Gastroesophageal sphincter (tissue), 4 donors: ENCODE results near the gene ABI1. TPM values are rescaled to one million over a fixed set of nuclear protein-coding genes. Genes with fewer than 3 reads are reported as not detected.

Experiments used
- ATAC-seq: fragments of 150-250 bp; one replicate; pipeline ENCODE4 v1.9.1; 2016; ENCODE audit warnings: mild to moderate bottlenecking, moderate library complexity
- H3K27ac ChIP-seq, 4 donors: fragments of 200-600 bp; sonication (generic) in 3 of 4; 1 replicate in 3 of 4; 2 replicates in 1 of 4; pipeline ENCODE4 v1.5.1; 2016 to 2019
- H3K27me3 ChIP-seq: fragments of 200-600 bp; sonication (generic); one replicate; pipeline ENCODE4 v1.5.1; 2019
- H3K36me3 ChIP-seq, 2 donors: fragments of 200-600 bp; sonication (generic); one replicate each; pipeline ENCODE4 v1.5.1; 2019; ENCODE audit warnings: control low read depth in 1 of 2
- H3K4me1 ChIP-seq, 3 donors: fragments of 200-600 bp; sonication (generic); 1 replicate in 2 of 3; 2 replicates in 1 of 3; pipeline ENCODE4 v1.5.1; 2016 to 2019; ENCODE audit warnings: control low read depth in 2 of 3
- H3K4me3 ChIP-seq, 2 donors: fragments of 200-600 bp; sonication (generic); one replicate each; pipeline ENCODE4 v1.5.1; 2019; ENCODE audit warnings: mild to moderate bottlenecking in 1 of 2, moderate library complexity in 1 of 2
- H3K9me3 ChIP-seq, 3 donors: fragments of 200-600 bp; sonication (generic); one replicate each; pipeline ENCODE4 v1.5.1; 2017 to 2019; ENCODE audit warnings: control low read depth in 2 of 3
- EP300 ChIP-seq: sonication (generic); formaldehyde crosslinking; IDR thresholded peaks from one replicate; pipeline ENCODE4 v1.6.1; 2017; ENCODE audit warnings: antibody characterized with exemption, mild to moderate bottlenecking
- POLR2A ChIP-seq, 2 donors: fragments of 450-650 bp; IDR thresholded peaks; one replicate each; pipeline ENCODE4 v1.6.1; 2017; ENCODE audit warnings: antibody characterized with exemption in 2 of 2, mild to moderate bottlenecking in 2 of 2, moderate library complexity in 1 of 2
- POLR2AphosphoS5 ChIP-seq: sonication (generic); formaldehyde crosslinking; IDR thresholded peaks from one replicate; pipeline ENCODE4 v1.6.1; 2017; ENCODE audit warnings: antibody characterized with exemption
- WGBS, 2 donors: methylation state at CpG; one replicate each; pipeline ENCODE4 v1.1.5; 2018; ENCODE audit warnings: low coverage in 1 of 2; 5-methylcytosine and 5-hydroxymethylcytosine counted together
- total RNA-seq, 4 donors: library from RNA; depleted of rRNA; stranded (reverse); fragments of >200 nt; gene quantifications; one replicate each; pipeline ENCODE4 v1.1.0, GENCODE V29; 2016
- TF ChIP-seq, protein P1 (sequence below), 4 experiments: fragments of 200-600 bp in 2 of 4; fragments of 450-650 bp in 2 of 4; sonication (generic) in 1 of 4; IDR thresholded peaks; one replicate each; pipeline ENCODE4 v1.5.1; 2017 to 2019; ENCODE audit warnings: antibody characterized with exemption in 4 of 4, mild to moderate bottlenecking in 2 of 4, moderate library complexity in 2 of 4

The ABI1 gene
- total RNA-seq, 4 donors from 2014 or later = 46.4 to 70.9 (median 50.8) TPM

DNA sequence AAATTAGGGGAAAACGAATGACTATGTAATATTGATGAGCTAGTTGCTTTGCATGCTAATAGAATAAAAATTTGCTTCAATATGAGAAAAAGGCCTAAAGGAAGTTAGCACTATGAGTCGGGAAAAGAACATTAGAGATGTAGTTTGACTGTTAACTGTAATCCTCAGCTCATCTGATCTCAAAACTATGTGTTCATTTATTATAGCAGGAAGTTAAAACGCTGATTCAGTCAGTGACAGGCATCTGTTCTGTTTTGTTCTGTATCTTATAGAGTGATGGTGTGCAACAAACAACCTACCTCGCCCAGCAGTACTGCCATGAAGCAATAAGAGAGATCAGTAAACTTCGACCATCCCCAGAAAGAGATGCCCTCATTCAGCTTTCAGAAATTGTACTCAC, 114.7 kb downstream of the ABI1 start:
- ATAC-seq = no peak
- Histone ChIP-seq H3K27ac (no peak overlapping the region), H3K36me3 (peaks cover 0 to 95% of the 10 kb centered on the region in 2 donors), H3K4me3 (no peak overlapping the region), H3K9me3 (no peaks in the 10 kb centered on the region), H3K27me3 (no peaks in the 10 kb centered on the region), H3K4me1 (no peaks in the 10 kb centered on the region)
- 75 to 78% methylated on average over 5 of the region's 5 CpGs for WGBS, 2 donors
- no peak for TF ChIP-seq EP300
- TF ChIP-seq POLR2A (IDR thresholded peaks at IDR 0.05) = no peak
- TF ChIP-seq, protein P1, sequence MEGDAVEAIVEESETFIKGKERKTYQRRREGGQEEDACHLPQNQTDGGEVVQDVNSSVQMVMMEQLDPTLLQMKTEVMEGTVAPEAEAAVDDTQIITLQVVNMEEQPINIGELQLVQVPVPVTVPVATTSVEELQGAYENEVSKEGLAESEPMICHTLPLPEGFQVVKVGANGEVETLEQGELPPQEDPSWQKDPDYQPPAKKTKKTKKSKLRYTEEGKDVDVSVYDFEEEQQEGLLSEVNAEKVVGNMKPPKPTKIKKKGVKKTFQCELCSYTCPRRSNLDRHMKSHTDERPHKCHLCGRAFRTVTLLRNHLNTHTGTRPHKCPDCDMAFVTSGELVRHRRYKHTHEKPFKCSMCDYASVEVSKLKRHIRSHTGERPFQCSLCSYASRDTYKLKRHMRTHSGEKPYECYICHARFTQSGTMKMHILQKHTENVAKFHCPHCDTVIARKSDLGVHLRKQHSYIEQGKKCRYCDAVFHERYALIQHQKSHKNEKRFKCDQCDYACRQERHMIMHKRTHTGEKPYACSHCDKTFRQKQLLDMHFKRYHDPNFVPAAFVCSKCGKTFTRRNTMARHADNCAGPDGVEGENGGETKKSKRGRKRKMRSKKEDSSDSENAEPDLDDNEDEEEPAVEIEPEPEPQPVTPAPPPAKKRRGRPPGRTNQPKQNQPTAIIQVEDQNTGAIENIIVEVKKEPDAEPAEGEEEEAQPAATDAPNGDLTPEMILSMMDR (IDR thresholded peaks at IDR 0.05) = no peak
- no peak for TF ChIP-seq POLR2AphosphoS5

DNA sequence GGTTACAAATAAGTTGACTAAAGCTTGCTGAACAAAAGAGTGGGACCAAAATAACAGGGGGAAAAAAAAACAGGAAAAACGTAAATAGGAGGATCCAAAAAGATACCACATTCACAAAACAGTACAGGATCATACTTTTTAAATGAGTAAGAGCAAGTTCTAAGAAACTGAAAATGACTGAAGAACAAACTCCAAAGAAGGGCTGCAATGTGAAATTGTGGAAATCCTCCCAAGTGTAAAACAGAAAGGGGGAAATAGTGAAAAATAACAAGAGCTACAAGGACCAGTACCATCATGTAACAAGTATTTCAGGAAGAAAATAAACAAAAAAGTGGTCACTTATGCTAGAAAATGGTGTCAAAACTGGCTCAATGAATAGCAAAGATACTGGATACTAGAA, 116.9 kb downstream of the ABI1 start:
- H3K36me3 ChIP-seq = peaks cover 0 to 86% of the 10 kb centered on the region in 2 donors
- H3K4me1 ChIP-seq = no peaks in the 10 kb centered on the region
- TF ChIP-seq, protein P1 (IDR thresholded peaks at IDR 0.05) = no peak
- TF ChIP-seq POLR2AphosphoS5 (no peak), POLR2A (IDR thresholded peaks at IDR 0.05) (no peak), EP300 (no peak)
- no peak overlapping the region for H3K4me3 ChIP-seq
- no peaks in the 10 kb centered on the region for H3K27me3 ChIP-seq
- H3K9me3 ChIP-seq = no peaks in the 10 kb centered on the region
- no peak overlapping the region for H3K27ac ChIP-seq
- ATAC-seq = no peak
- WGBS, 2 donors = 64% methylated on average over 1 of the region's 1 CpG; no CpG with 5 or more reads in 1 of the 2 donors

DNA sequence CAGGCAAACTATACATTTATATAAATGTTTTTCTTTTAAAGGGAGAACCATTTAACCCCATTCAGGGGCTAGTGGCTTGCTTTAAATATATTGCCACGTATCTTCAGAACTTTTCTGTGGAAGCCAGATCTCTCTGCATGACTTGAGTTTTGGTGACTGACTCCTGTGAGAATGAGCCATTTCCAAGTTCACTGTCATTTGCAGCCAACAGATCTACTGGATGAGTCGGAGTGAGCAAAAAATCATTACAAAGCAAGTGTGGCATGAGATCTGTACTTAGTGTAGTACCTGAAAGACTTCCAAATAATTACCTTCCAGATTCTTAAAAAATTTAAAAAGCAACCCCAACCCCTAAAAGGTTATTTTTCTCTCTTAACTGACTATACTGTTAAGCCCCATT, 117.7 kb downstream of the ABI1 start:
- Histone ChIP-seq H3K4me3 (no peak overlapping the region), H3K36me3 (peaks cover 0 to 87% of the 10 kb centered on the region in 2 donors), H3K4me1 (no peaks in the 10 kb centered on the region), H3K27ac (no peak overlapping the region), H3K27me3 (no peaks in the 10 kb centered on the region), H3K9me3 (no peaks in the 10 kb centered on the region)
- no peak for ATAC-seq
- WGBS, 2 donors = 83 to 94% methylated on average over 2 of the region's 2 CpGs
- TF ChIP-seq EP300 = no peak

DNA sequence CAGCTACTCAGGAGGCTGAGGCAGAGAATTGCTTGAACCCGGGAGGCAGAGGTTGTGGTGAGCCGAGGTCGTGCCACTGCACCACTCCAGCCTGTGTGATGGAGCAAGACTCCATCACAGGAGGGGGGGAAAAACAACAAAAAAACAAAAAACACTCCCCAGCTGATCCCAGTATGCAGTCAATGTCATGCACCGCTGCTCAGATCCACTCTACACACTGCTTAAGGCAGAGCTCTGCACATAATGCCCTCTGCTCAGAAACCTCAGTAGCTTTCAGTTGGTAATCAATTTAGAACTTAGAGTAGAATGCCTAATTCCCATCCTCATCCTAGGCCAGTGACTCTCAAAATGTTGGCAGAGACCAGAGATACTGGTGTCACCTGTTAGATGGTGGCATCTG, 119.4 kb downstream of the ABI1 start:
- Histone ChIP-seq H3K9me3 (no peaks in the 10 kb centered on the region), H3K27me3 (no peaks in the 10 kb centered on the region), H3K27ac (no peak overlapping the region), H3K36me3 (peaks cover 0 to 82% of the 10 kb centered on the region in 2 donors), H3K4me3 (no peak overlapping the region), H3K4me1 (no peaks in the 10 kb centered on the region)
- 100% methylated on average over 1 of the region's 4 CpGs; no CpG with 5 or more reads in 1 of the 2 donors for WGBS, 2 donors
- ATAC-seq = no peak
- no peak for TF ChIP-seq EP300
- TF ChIP-seq, protein P1 (IDR thresholded peaks at IDR 0.05) = no peak
- TF ChIP-seq POLR2AphosphoS5 = no peak
- no peak for TF ChIP-seq POLR2A (IDR thresholded peaks at IDR 0.05)

DNA sequence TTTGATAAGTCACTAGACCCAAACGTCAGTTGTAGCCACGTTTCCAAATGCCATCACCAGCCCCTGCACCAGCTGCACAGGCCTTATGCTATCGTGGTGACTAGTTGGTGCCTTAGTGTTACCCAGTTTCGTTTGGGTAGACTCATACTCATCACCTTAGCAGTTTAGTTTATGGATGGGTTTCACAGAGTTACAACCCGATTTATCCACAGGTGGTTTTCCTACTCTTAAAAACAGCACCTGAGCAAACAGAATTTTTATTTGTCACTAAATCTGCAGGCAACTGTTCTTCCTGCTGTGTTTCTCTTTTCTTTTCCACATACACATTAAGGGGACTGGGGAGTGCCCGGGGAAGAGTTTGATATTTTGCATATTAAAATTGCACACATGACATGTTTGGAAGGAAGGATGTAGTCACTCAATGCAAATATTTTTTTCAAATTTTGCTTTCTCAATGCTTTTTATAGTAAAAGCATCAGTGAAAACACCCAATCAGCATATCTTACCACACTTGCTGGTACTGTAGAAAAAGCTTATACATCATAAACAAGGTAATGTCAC, 121.6 kb downstream of the ABI1 start:
- H3K4me1 ChIP-seq = no peaks in the 10 kb centered on the region
- no peak for ATAC-seq
- no peak overlapping the region for H3K4me3 ChIP-seq
- no peaks in the 10 kb centered on the region for H3K9me3 ChIP-seq
- no peaks in the 10 kb centered on the region for H3K27me3 ChIP-seq
- TF ChIP-seq, protein P1 (IDR thresholded peaks at IDR 0.05) = no peak
- no peak for TF ChIP-seq EP300
- no peak for TF ChIP-seq POLR2AphosphoS5
- no peak for TF ChIP-seq POLR2A (IDR thresholded peaks at IDR 0.05)
- H3K36me3 ChIP-seq = peaks cover 0 to 72% of the 10 kb centered on the region in 2 donors
- no peak overlapping the region for H3K27ac ChIP-seq
- WGBS, 2 donors = 65% methylated on average over 3 to 6 of the region's 6 CpGs
